Erythroblast (primary cell): Measurements from ENCODE around the gene NRGN.

Source experiments
- GATA1 ChIP-seq: IDR thresholded peaks from 2 replicates; pipeline ENCODE4 v1.6.1; 2011; ENCODE audit warnings: low read depth, mild to moderate bottlenecking, control low read depth, low read length, moderate library complexity
- POLR2A ChIP-seq: IDR thresholded peaks from 2 replicates; pipeline ENCODE4 v1.6.1; 2011; ENCODE audit warnings: mild to moderate bottlenecking, low read length

GRCh38 chr11:124760806-124761205 is 21.1 kb downstream of the NRGN start:
- TF ChIP-seq POLR2A (no peak), GATA1 (no peak)
